CD4-positive, alpha-beta T cell treated with Interleukin-12 subunit alpha and Interleukin-12 subunit beta, for 1 hour (primary cell): ENCODE measurements around the gene WBP1L.
"Not testable (repeated sequence)": the region's sequence is repeated elsewhere in the genome, so short reads cannot be mapped to it uniquely, and the experiment has no call there.

ENCODE experiments used
- DNase-seq: peaks from one replicate; pipeline ENCODE4 v3.0.0-alpha.2; 2020

The WBP1L gene

DNA sequence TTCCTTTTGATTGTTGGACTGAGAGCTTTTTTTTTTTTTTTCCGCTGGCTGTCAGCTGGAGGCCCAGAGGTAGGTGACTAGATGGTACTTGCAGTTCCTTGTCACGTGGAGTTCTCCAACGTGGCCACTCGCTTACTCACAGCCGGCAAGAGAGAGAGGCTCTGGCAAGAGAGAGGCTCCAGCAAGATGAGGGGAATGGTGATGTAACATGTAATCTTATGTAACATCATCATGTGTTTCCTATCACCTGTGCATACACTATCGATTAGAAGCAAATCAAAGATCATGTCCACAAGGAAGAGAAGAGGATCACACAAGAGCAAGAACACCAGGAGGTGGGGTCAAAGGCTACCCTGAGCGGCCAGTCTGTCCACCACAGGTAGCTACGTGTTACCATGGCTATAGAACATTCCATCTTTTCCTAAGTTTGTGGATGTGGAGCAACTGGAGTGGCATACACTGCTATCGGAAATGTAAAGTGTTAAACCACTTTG is 106.3 kb downstream of the WBP1L start:
- no peak for DNase-seq

DNA sequence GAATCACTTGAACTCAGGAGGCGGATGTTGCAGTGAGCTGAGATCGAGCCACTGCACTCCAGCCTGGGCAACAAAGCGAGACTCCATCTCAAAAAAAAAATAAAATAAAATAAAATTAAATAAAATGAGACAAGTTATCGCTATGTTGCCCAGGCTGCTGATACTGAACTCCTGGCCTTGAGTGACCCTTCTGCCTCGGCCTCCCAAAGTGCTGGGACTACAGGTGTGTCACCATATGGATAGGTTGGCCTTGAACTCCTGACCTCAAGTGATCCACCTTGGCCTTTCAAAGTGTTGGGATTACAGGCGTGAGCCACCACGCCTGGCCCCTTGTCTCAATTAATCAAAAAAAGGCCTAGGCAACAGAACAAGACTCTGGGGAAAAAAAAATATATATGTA is 109.5 kb downstream of the WBP1L start:
- DNase-seq, result not testable (repeated sequence)

DNA sequence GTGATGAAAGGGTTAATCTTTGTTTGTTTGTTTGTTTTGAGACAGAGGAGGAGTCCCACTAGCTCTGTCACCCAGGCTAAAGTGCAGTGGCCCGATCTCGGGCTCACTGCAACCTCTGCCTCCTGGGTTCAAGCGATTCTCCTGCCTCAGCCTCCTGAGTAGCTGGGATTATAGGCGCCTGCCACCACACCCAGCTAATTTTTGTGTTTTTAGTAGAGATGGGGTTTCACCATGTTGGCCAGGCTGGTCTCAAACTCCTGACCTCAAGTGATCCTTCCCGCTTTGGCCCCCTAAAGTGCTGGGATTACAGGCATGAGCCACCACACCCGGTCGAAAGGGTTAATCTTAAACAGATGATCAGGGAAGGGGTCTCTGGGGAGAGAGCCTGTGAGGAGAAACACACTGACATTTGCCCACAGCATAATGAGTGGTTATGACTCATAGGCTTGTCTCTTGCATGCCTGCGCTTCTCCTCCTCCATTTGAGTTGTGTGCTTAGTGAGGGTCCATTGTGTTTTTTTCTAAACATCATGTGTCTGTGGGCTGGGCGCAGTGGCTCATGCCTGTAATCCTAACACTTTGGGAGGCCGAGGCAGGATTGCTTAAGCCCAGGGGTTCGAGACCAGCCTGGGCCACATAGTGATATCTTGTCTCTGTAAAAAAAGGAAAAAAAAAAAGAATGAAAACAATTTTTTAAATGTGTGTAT is 112.1 kb downstream of the WBP1L start:
- not testable (repeated sequence) for DNase-seq

DNA sequence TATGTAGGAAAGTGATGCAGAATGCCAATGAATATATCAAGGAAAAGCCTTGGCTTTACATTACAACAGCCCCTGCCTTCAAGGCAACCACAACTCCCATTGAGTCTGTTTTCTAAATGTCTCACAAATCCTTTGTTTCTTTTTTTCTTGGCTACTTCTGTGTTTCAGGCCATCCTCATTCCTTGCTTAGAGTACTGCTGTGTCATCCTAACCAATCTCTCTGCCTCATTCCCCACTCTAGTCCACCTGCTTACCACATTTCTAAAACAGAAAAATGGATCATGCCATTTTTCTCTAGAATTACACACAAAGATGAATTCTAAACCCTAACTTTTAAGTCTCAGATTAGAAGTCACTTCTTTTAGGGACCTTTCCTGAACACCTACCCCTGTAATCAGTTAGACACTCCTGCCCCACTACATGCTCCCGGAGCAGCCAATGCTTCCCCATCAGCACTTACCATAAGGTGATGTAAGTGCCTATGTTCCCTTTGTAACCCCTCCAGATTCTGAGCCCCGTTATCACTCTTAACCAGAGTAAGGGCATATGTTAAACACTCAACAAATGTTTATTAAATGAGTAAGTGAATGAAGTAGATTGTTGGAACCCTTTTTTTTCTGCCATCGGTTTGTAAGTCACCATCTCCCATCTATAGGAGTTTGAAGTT is 113.1 kb downstream of the WBP1L start:
- DNase-seq, result no peak

DNA sequence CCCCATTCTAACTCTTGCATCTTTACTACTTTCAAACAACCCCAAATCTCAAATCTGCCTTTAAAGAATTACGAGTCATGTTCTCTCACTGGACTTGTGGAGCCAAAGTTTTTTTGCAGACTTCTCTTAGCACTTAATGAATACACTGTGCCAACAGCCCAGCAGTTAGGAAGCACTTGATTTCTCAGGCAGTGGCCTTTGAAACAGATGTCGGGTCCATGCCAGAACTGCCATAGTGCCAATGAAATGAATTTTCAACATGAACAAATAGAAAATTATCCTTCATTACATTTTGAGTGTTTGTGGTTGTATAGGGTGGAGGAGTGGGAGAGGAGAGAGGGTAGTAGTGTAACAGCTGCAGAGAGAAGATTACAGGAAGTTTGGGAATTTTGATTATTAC is 116.2 kb downstream of the WBP1L start:
- no peak for DNase-seq

DNA sequence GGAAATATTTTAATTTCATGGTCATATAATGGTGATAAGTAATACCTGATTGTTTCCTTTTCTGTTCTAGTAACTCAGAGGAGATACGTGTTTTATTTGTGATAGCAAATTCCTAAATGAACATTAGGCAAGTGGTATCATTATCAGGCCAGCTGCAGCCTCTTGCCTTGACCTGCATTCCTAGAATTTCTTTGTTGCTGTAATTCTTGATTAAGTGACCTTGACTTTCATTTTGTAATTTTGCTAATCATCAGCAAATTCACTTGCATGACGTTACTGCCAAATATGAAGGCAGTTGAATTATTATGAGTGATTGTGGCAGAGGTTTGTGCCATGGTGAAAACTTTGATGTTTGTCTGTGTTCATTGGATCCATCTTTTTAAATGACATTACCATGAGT is 119.9 kb downstream of the WBP1L start:
- DNase-seq, result no peak

DNA sequence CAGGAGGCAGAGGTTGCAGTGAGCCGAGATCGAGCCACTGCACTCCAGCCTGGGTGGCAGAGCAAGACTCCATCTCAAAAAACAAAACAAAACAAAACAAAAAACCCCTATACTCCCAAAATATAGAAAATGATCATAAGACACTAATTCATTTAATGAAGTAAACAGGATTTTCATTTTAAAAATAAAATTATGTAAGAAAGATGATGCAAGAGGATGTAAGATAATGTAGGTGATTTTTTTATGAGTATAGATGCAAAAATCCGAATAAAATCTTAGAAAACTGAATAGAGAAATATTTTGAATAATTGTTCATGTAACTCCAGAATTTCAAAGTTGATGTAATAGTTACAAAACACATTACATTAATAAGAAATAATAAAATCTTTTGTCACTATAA is 121.9 kb downstream of the WBP1L start:
- no peak for DNase-seq
